Caco-2 (cell line): ENCODE measurements around the gene ZNF180. TPM values are rescaled to one million over a fixed set of nuclear protein-coding genes. Genes with fewer than 3 reads are reported as not detected.

ENCODE experiments used
- BruUV-seq: library from RNA; stranded (reverse); fragments of 400-500 nt; replicated peaks from 2 replicates; lab custom pipeline; 2021; lab: Mats Ljungman, UMichigan
- CTCF ChIA-PET: fragments of 300-600 bp; sonication (Branson Sonifier 250); formaldehyde crosslinking; loops from one replicate; lab custom pipeline; 2022; ENCODE audit warnings: antibody characterized with exemption; lab: Charles Lee
- POLR2A ChIA-PET: fragments of 300-600 bp; sonication (Branson Sonifier 250); formaldehyde crosslinking; loops from one replicate; lab custom pipeline; 2022; ENCODE audit warnings: antibody characterized with exemption; lab: Charles Lee
- DNase-seq, 2 experiments: peaks; one replicate each; pipeline versions ENCODE4 v3.0.0 to v3.0.0-alpha.2; 2020 to 2022
- H3K27me3 ChIP-seq: replicated peaks from 2 replicates; pipeline ENCODE4 v1.6.0; 2011; ENCODE audit warnings: low read length; ENCODE audit not compliant: control insufficient read depth, insufficient read depth
- H3K36me3 ChIP-seq: 2 replicates; pipeline ENCODE4 v1.5.1; 2011; ENCODE audit warnings: low read length; ENCODE audit not compliant: control insufficient read depth, insufficient read depth
- H3K4me1 ChIP-seq: fragments of 250-450 bp; sonication (Bioruptor Pico); 2 replicates; pipeline ENCODE4 v1.5.1; 2020; ENCODE audit warnings: mild to moderate bottlenecking
- H3K4me3 ChIP-seq: 2 replicates; pipeline ENCODE4 v1.5.1; 2011; ENCODE audit warnings: low read depth, mild to moderate bottlenecking, control low read depth, low read length
- H3K9me3 ChIP-seq: fragments of 250-450 bp; sonication (Bioruptor Pico); 2 replicates; pipeline ENCODE4 v1.5.1; 2020; ENCODE audit warnings: mild to moderate bottlenecking, moderate library complexity
- H3K27ac Mint-ChIP-seq: one replicate; pipeline ENCODE4 v1.8.0; 2022; ENCODE audit warnings: mixed read lengths; ENCODE audit not compliant: unreplicated experiment
- H3K27me3 Mint-ChIP-seq: one replicate; pipeline ENCODE4 v1.8.0; 2022; ENCODE audit warnings: mixed read lengths; ENCODE audit not compliant: insufficient read depth, unreplicated experiment
- H3K36me3 Mint-ChIP-seq: one replicate; pipeline ENCODE4 v1.8.0; 2022; ENCODE audit warnings: mild to moderate bottlenecking, mixed read lengths; ENCODE audit not compliant: insufficient read depth, unreplicated experiment
- H3K4me1 Mint-ChIP-seq: one replicate; pipeline ENCODE4 v1.8.0; 2022; ENCODE audit warnings: low read depth, mixed read lengths; ENCODE audit not compliant: unreplicated experiment
- H3K4me3 Mint-ChIP-seq: one replicate; pipeline ENCODE4 v1.8.0; 2022; ENCODE audit warnings: mild to moderate bottlenecking, moderate library complexity, mixed read lengths; ENCODE audit not compliant: unreplicated experiment
- H3K9me3 Mint-ChIP-seq: one replicate; pipeline ENCODE4 v1.8.0; 2022; ENCODE audit warnings: mixed read lengths; ENCODE audit not compliant: unreplicated experiment
- CTCF ChIP-seq, 2 experiments: fragments of 200-600 bp in 1 of 2; IDR thresholded peaks; 1 replicate in 1 of 2; 2 replicates in 1 of 2; pipeline versions ENCODE4 v1.5.1 to v1.8.0; 2011 to 2022; ENCODE audit warnings: antibody characterized with exemption in 1 of 2, control low read depth in 1 of 2, inconsistent platforms in 1 of 2, low read depth in 1 of 2, low read length in 1 of 2, mild to moderate bottlenecking in 1 of 2, moderate library complexity in 1 of 2; ENCODE audit not compliant: insufficient read depth in 1 of 2, severe bottlenecking in 1 of 2, unreplicated experiment in 1 of 2
- intact Hi-C: fragments of 100-400 bp; cut with micrococcal nuclease; formaldehyde crosslinking; loops from one replicate; pipeline ENCODE4 v1.10.0; 2022; ENCODE audit not compliant: unreplicated experiment
- total RNA-seq: library from RNA; stranded (reverse); gene quantifications from 2 replicates; pipeline ENCODE4 v1.2.3, GENCODE V29; 2022

ZNF180 gene
- total RNA-seq, 1 experiment from 2014 or later = 9.1 TPM

- H3K4me1 Mint-ChIP-seq = no peaks in the 10 kb centered on the region
These were observed 32.5 kb upstream of the ZNF180 start for GRCh38 chr19:44532819-44533218.

GRCh38 chr19:44530777-44531176 lies 30.5 kb upstream of the ZNF180 start:
- H3K4me1 Mint-ChIP-seq = no peaks in the 10 kb centered on the region
- Histone ChIP-seq H3K4me3 (no peak overlapping the region), H3K27me3 (no peaks in the 10 kb centered on the region), H3K4me1 (no peaks in the 10 kb centered on the region), H3K9me3 (peaks cover 7% of the 10 kb centered on the region), H3K36me3 (no peaks in the 10 kb centered on the region)
- BruUV-seq = no TSS peak
- peaks cover 7% of the 10 kb centered on the region for H3K27me3 Mint-ChIP-seq
- no peak for TF ChIP-seq CTCF (IDR thresholded peaks at IDR 0.05; ENCODE audit: insufficient read depth in 1 of 2, low read depth in 1 of 2, low read length in 1 of 2, severe bottlenecking in 1 of 2, unreplicated experiment in 1 of 2)
- H3K9me3 Mint-ChIP-seq = peaks cover 16% of the 10 kb centered on the region
- H3K36me3 Mint-ChIP-seq = no peaks in the 10 kb centered on the region
- no peak overlapping the region for H3K27ac Mint-ChIP-seq
- DNase-seq = no peak
- intact Hi-C loops = no loop called here
- ChIA-PET CTCF (interaction anchor here (0.7 kb wide), 1 partner anchor 18 kb away, joined by 3 read pairs; no protein-coding TSS in a partner anchor), POLR2A (no interaction called here)
- no peak overlapping the region for H3K4me3 Mint-ChIP-seq

More at GRCh38 chr19:44532819-44533218, 32.5 kb upstream of the ZNF180 start:
- no peaks in the 10 kb centered on the region for H3K36me3 Mint-ChIP-seq
- no peaks in the 10 kb centered on the region for H3K27me3 ChIP-seq
- H3K4me1 ChIP-seq = no peaks in the 10 kb centered on the region
- CTCF ChIA-PET = interaction anchor here (0.6 kb wide), 1 partner anchor 238 kb away, joined by 3 read pairs; no protein-coding TSS in a partner anchor
- H3K36me3 ChIP-seq = no peaks in the 10 kb centered on the region
- no peak for DNase-seq
- H3K27ac Mint-ChIP-seq = no peak overlapping the region
- intact Hi-C loops = no loop called here
- no peak overlapping the region for H3K4me3 Mint-ChIP-seq
- TF ChIP-seq CTCF (IDR thresholded peaks at IDR 0.05; ENCODE audit: insufficient read depth in 1 of 2, low read depth in 1 of 2, low read length in 1 of 2, severe bottlenecking in 1 of 2, unreplicated experiment in 1 of 2) = no peak
- H3K9me3 Mint-ChIP-seq = peaks cover 12% of the 10 kb centered on the region
- no peak overlapping the region for H3K4me3 ChIP-seq
- POLR2A ChIA-PET = no interaction called here
- no TSS peak for BruUV-seq
- H3K27me3 Mint-ChIP-seq = peaks cover 7% of the 10 kb centered on the region
- peaks cover 13% of the 10 kb centered on the region for H3K9me3 ChIP-seq

- no peaks in the 10 kb centered on the region for H3K27me3 ChIP-seq
- no TSS peak for BruUV-seq
- H3K4me1 Mint-ChIP-seq = no peaks in the 10 kb centered on the region
- intact Hi-C loops = no loop called here
- DNase-seq = no peak
- H3K4me3 ChIP-seq = no peak within 1 kb of the TSS
- ChIA-PET POLR2A (no interaction called here), CTCF (no interaction called here)
- H3K27ac Mint-ChIP-seq = no peak within 1 kb of the TSS
- no peaks in the 10 kb centered on the region for H3K9me3 ChIP-seq
- no peaks in the 10 kb centered on the region for H3K36me3 ChIP-seq
- H3K4me1 ChIP-seq = no peaks in the 10 kb centered on the region
- TF ChIP-seq CTCF (IDR thresholded peaks at IDR 0.05; ENCODE audit: insufficient read depth in 1 of 2, low read depth in 1 of 2, low read length in 1 of 2, severe bottlenecking in 1 of 2, unreplicated experiment in 1 of 2) = no peak
- peaks cover 7% of the 10 kb centered on the region for H3K27me3 Mint-ChIP-seq
- H3K9me3 Mint-ChIP-seq = peaks cover 16% of the 10 kb centered on the region
- no peak within 1 kb of the TSS for H3K4me3 Mint-ChIP-seq
- H3K36me3 Mint-ChIP-seq = no peaks in the 10 kb centered on the region
These were observed 29.2 kb upstream of the ZNF180 start, which contains the start of gene CEACAM20 for GRCh38 chr19:44529536-44529935. CEACAM20 (minus strand) TSS chr19:44529675; CDS start chr19:44529509, 166 bp downstream.
